ENCODE results near the gene RBM11. TPM values are rescaled to one million over a fixed set of nuclear protein-coding genes. Genes with fewer than 3 reads are reported as not detected.

The RBM11 gene
- total RNA-seq, 3 donors from 2014 or later (not counting 1 experiment from before 2014, with no cell fraction given), result 0.42 to 0.60 TPM; not detected in 1

- no peaks in the 10 kb centered on the region for H3K36me3 Mint-ChIP-seq
- peaks cover 0 to 9% of the 10 kb centered on the region in 2 donors for H3K27me3 Mint-ChIP-seq (ENCODE audit: low read depth in 2 of 2)
- no peak within 1 kb of the TSS for H3K4me3 Mint-ChIP-seq
- Histone ChIP-seq H3K9me3 (ENCODE audit: control insufficient read depth, insufficient read depth, low read length) (no peaks in the 10 kb centered on the region), H3K4me1 (ENCODE audit: control insufficient read depth, insufficient read depth, low read length) (no peaks in the 10 kb centered on the region), H3K36me3 (ENCODE audit: control insufficient read depth, insufficient read depth, low read length) (no peaks in the 10 kb centered on the region), H3K27me3 (ENCODE audit: control insufficient read depth, insufficient read depth, low read length) (no peaks in the 10 kb centered on the region), H3K27ac (ENCODE audit: low read length) (no peak within 1 kb of the TSS), H3K4me3 (ENCODE audit: low read length) (no peak within 1 kb of the TSS)
- WGBS (ENCODE audit: insufficient coverage), result 82% methylated on average over 1 of the region's 1 CpG
- no peak within 1 kb of the TSS for H3K27ac Mint-ChIP-seq
- no peaks in the 10 kb centered on the region for H3K4me1 Mint-ChIP-seq
- intact Hi-C loops (cut with micrococcal nuclease), result no loop called here
- ATAC-seq, result no peak
- no peak for TF ChIP-seq CTCF (IDR thresholded peaks at IDR 0.05)
- no peak for DNase-seq
- H3K9me3 Mint-ChIP-seq, result no peaks in the 10 kb centered on the region
Measured at GRCh38 chr21:14210738-14211137, 5.2 kb upstream of the RBM11 start, which contains the start of gene LIPI. Gene LIPI, minus strand, starts transcription at chr21:14210955. Its CDS starts 110 bp downstream, at chr21:14210845.

- Mint-ChIP-seq H3K36me3 (no peaks in the 10 kb centered on the region), H3K4me3 (no peak overlapping the region), H3K27ac (no peak overlapping the region), H3K9me3 (no peaks in the 10 kb centered on the region), H3K27me3 (ENCODE audit: low read depth in 2 of 2) (peaks cover 0 to 9% of the 10 kb centered on the region in 2 donors), H3K4me1 (peaks cover 5 to 6% of the 10 kb centered on the region in 2 donors)
- intact Hi-C loops (cut with micrococcal nuclease), result no loop called here
- no peaks in the 10 kb centered on the region for H3K36me3 ChIP-seq (ENCODE audit: control insufficient read depth, insufficient read depth, low read length)
- no peak for TF ChIP-seq CTCF (IDR thresholded peaks at IDR 0.05)
- H3K9me3 ChIP-seq (ENCODE audit: control insufficient read depth, insufficient read depth, low read length), result no peaks in the 10 kb centered on the region
- peaks cover 7% of the 10 kb centered on the region for H3K4me1 ChIP-seq (ENCODE audit: control insufficient read depth, insufficient read depth, low read length)
- H3K4me3 ChIP-seq (ENCODE audit: low read length), result no peak overlapping the region
- ATAC-seq (no peak), DNase-seq (no peak)
- no peak overlapping the region for H3K27ac ChIP-seq (ENCODE audit: low read length)
- no peaks in the 10 kb centered on the region for H3K27me3 ChIP-seq (ENCODE audit: control insufficient read depth, insufficient read depth, low read length)
Measured at GRCh38 chr21:14213164-14213563, 2.8 kb upstream of the RBM11 start.

GRCh38 chr21:14223365-14223764 is 7.4 kb downstream of the RBM11 start:
- no peak overlapping the region for H3K4me3 ChIP-seq (ENCODE audit: low read length)
- no peak for TF ChIP-seq CTCF (IDR thresholded peaks at IDR 0.05)
- H3K27ac ChIP-seq (ENCODE audit: low read length), result no peak overlapping the region
- Mint-ChIP-seq H3K27ac (no peak overlapping the region), H3K4me1 (no peaks in the 10 kb centered on the region), H3K4me3 (no peak overlapping the region), H3K27me3 (ENCODE audit: low read depth in 2 of 2) (peaks cover 0 to under 1% of the 10 kb centered on the region in 2 donors), H3K36me3 (peaks cover under 1% of the 10 kb centered on the region), H3K9me3 (no peaks in the 10 kb centered on the region)
- intact Hi-C loops (cut with micrococcal nuclease), result no loop called here
- WGBS (ENCODE audit: insufficient coverage), result 92% methylated on average over 1 of the region's 1 CpG
- H3K9me3 ChIP-seq (ENCODE audit: control insufficient read depth, insufficient read depth, low read length), result no peaks in the 10 kb centered on the region
- no peak for DNase-seq
- no peaks in the 10 kb centered on the region for H3K4me1 ChIP-seq (ENCODE audit: control insufficient read depth, insufficient read depth, low read length)
- no peaks in the 10 kb centered on the region for H3K27me3 ChIP-seq (ENCODE audit: control insufficient read depth, insufficient read depth, low read length)
- ATAC-seq, result peak in 1 of 3 donors; percentile 72
- no peaks in the 10 kb centered on the region for H3K36me3 ChIP-seq (ENCODE audit: control insufficient read depth, insufficient read depth, low read length)

- DNase-seq (no peak), ATAC-seq (no peak)
- WGBS (ENCODE audit: insufficient coverage), result 86% methylated on average over 1 of the region's 1 CpG
- intact Hi-C loops (cut with micrococcal nuclease), result no loop called here
- H3K36me3 ChIP-seq (ENCODE audit: control insufficient read depth, insufficient read depth, low read length), result no peaks in the 10 kb centered on the region
- H3K36me3 Mint-ChIP-seq, result peaks cover 11% of the 10 kb centered on the region
- H3K27ac Mint-ChIP-seq, result no peak overlapping the region
- H3K27ac ChIP-seq (ENCODE audit: low read length), result no peak overlapping the region
- TF ChIP-seq CTCF (IDR thresholded peaks at IDR 0.05), result no peak
- no peak overlapping the region for H3K4me3 ChIP-seq (ENCODE audit: low read length)
- H3K9me3 Mint-ChIP-seq, result peaks cover 5 to 6% of the 10 kb centered on the region in 2 donors
- H3K9me3 ChIP-seq (ENCODE audit: control insufficient read depth, insufficient read depth, low read length), result peaks cover 7% of the 10 kb centered on the region
- H3K4me3 Mint-ChIP-seq, result no peak overlapping the region
- H3K27me3 Mint-ChIP-seq (ENCODE audit: low read depth in 2 of 2), result no peaks in the 10 kb centered on the region
- no peaks in the 10 kb centered on the region for H3K4me1 ChIP-seq (ENCODE audit: control insufficient read depth, insufficient read depth, low read length)
- H3K4me1 Mint-ChIP-seq, result no peaks in the 10 kb centered on the region
- no peaks in the 10 kb centered on the region for H3K27me3 ChIP-seq (ENCODE audit: control insufficient read depth, insufficient read depth, low read length)
Measured at GRCh38 chr21:14229399-14229798, 13.4 kb downstream of the RBM11 start.

All from natural killer cell (primary cell).